Mesenteric fat pad (tissue), 1 donor: ENCODE data around the gene UPF1. TPM values are rescaled to one million over a fixed set of nuclear protein-coding genes. Genes with fewer than 3 reads are reported as not detected.
A peak's percentile ranks its signal among the peaks of the same experiment; 100 is the strongest.

Experiments used
- DNase-seq: peaks from one replicate; pipeline ENCODE4 v3.0.0-alpha.2; 2020; ENCODE audit warnings: low spot score
- long read RNA-seq: library from polyadenylated mRNA; unstranded; transcript quantifications from one replicate; pipeline ENCODE4 v2.0.0, GENCODE V29; 2020
- total RNA-seq: library from RNA; stranded (reverse); fragmentation: NEBNext Ultra II Directional; extraction: Animal tissue kit (Norgen Biotek cat#: 25700); gene quantifications from one replicate; pipeline ENCODE4 v1.2.1, GENCODE V29; 2021
- donor health status: DM: yes; HTN: yes; CAD: no.

The UPF1 gene
- 53.8 TPM for total RNA-seq
- long read RNA-seq, partial matches to known transcripts: 4 of 17 reads
- long read RNA-seq, other reads (novel, unspliced or antisense): 12 of 17 reads

DNA sequence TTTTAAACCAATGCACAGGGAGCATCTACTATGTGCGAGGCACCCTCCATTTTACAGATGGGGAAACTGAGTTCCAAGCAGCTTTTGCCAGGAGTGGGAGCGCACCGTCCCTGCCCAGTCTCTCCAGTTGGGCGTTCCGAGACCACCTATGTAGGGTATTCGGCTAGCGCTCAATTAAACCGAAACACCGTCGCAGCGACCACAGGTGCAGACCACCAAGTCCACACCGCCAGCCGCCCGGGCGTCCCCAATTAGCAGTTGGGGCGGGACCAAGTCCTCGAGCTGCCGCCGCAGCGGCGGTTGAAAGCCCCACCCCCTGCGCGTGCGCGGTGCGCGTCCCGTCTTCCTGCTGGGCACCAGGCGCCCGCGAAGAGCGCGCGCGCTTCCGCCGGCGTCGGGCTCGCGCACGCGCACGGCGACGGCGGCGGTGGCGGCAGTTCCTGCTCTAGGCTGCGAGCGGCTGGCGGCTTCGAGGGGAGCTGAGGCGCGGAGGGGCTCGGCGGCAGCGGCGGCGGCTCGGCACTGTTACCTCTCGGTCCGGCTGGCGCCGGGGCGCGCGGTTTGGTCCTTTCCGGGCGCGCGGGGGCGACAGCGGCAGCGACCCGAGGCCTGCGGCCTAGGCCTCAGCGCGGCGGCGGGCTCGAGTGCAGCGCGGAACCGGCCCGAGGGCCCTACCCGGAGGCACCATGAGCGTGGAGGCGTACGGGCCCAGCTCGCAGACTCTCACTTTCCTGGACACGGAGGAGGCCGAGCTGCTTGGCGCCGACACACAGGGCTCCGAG, at the start of gene UPF1:
Gene UPF1 (plus strand): TSS at position 436 of the 782 bp plus-strand sequence. CDS start 251 bp downstream, at position 687.
- peak; percentile 99 for DNase-seq

- no peak for DNase-seq
Observed at GRCh38 chr19:18782559-18783225, 49.1 kb upstream of the UPF1 start.

- no peak for DNase-seq
Observed at GRCh38 chr19:18783958-18784785, 47.6 kb upstream of the UPF1 start.

DNA sequence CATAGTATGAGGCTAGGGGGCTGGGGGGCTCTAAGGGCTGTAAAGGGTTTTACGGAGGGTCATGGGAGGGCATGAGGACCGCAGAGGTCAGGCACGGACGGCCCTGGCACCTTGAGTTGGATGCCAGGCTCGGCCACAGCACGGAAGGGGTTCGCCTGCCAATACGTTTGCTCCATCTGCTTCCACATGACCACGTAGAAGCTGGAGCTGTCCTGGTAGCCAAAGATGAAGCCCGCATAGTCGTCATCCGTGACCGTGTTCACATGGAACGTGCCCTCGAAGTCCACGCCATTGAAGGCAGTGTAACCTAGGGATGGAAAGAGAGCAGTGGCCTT, 47.0 kb upstream of the UPF1 start:
- DNase-seq: no peak

GRCh38 chr19:18785179-18786124, 46.3 kb upstream of the UPF1 start:
- no peak for DNase-seq

GRCh38 chr19:18788529-18789421, 43.0 kb upstream of the UPF1 start:
- DNase-seq: no peak

DNA sequence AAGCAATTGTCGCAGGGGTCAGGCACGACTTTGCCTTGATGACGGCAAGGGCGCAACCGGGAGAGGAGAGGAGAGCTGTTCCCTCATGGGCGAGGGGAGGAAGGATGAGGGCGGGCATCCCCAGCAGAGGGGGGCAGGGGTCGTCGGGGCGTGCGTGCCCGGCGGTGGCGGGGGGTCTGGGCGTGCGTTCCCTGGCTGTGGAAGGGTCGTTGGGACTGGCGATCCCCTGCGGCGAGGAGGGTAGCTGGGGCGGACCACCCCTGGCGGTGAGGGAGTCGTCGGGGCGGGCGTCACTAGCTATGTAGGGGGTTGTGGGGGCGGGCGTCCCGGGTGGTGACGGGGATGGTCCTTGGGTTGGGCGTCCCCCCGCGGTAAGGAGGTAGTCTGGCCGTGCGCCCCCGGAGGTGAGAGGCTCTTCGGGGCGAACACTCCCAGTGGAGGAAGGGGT, 42.3 kb upstream of the UPF1 start:
- DNase-seq: no peak

GRCh38 chr19:18789883-18790565, 41.7 kb upstream of the UPF1 start:
- DNase-seq: no peak

DNA sequence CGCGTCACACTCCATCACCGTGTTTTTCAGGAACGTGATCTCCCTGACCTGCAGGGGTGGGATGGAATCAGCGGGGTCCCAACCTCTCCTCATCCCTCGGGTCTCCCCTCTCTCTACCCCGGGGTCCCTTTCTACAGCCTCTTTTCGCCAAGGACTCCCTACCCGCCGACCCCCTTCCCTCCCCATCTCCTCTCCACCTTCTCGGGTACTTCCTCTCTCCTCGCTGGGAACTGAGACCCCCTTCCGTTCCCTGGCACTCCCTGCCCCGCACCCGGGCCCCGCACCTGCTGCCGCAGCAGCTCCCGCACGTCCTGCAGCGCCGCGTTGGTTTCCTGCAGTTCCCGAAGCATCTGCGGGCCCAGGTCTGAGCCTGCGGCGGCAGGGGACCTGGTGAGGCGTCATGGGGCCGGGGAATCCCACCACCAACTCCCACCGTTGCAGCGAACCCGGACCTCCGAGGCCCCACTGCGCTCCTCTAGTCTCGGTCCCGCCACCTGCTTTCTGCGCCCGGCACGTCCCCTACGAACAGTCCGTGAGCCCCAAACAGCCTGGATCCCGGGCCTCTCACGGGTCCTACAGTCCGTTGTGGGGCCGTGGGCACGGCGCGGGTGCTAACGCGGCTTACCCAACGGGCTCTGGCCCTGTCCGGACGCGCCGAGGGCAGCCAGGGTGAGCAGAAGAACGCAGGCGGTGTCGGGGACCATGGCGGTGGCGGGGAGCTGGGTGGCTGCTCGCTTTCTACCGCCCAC, 41.0 kb upstream of the UPF1 start, which contains the start of gene COMP:
Gene COMP (minus strand): TSS at position 740 of the 749 bp plus-strand sequence. CDS start 36 bp downstream, at position 704.
- no peak for DNase-seq

DNA sequence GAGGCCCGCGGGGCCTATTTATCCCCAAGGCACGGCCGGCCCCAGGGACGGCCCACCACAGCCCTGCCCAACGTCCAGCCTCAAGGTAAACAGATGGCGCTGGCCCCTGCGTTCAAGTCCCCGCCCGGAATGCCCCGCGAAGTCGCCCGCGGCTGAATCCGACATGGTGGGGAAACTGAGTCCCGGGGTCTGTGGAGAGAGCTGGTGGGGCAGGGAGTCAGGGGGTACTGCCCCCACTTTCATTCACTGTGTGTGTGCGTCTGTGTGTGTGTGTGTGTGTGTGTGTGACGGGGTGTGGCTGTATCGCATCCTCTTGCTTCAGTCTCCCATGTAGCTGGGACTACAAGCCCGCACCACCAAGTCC, 40.5 kb upstream of the UPF1 start:
- DNase-seq: no peak

- no peak for DNase-seq
Observed at GRCh38 chr19:18792661-18793060, 39.1 kb upstream of the UPF1 start.

- no peak for DNase-seq
Observed at GRCh38 chr19:18793144-18794028, 38.4 kb upstream of the UPF1 start.

DNA sequence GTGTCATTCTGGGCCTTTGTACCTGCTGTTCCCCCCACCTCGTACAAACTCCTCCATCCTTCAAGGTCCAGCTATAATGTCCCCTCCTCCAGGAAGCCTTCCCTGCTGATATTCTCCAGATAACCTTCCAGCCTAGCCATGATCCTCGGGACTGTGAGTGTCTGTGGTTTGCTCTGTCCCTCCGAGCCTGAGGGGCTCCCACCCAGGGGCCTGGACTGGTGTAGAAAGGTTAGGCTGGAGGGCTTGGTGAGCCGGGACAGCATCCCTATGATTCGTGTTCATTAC, 37.8 kb upstream of the UPF1 start:
- DNase-seq: no peak

DNA sequence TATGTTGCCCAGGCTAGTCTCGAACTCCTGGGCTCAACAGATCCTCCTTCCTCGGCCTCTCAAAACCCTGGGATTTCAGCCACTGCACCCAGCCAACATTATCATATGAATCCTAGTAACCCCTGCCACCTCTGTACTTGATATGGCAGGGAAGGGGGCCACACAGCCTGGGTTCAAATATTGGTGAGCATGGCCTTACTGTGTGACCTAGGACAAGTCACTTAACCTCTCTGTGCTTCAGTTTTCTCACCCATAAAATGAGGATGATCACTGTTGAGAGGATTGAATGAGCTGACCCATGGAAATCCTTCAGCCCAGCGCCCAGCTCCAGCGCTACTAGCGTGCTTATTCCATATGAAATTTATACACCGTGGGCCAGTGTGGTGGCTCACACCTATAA, 37.1 kb upstream of the UPF1 start:
- no peak for DNase-seq

DNA sequence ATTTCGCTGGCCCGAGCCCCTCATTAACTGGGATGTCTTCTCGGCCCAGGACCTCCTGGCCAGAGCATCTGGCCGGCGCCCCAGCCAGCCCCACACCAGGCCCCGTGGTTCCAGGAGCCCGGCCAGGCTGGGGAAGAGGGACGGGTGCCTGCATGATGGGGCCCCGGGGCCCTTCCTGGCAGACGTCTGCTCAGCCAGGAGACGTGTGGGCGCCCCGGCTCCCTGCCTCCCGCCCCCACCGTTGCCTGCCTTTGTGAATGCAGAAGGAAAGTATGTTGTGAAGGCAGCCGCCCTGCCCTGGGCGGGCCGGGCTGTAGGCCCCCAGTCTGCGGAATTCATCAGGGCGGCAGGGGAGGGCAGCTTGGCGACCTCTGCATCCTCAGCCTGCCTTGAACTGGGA, 36.2 kb upstream of the UPF1 start:
- DNase-seq: no peak

DNA sequence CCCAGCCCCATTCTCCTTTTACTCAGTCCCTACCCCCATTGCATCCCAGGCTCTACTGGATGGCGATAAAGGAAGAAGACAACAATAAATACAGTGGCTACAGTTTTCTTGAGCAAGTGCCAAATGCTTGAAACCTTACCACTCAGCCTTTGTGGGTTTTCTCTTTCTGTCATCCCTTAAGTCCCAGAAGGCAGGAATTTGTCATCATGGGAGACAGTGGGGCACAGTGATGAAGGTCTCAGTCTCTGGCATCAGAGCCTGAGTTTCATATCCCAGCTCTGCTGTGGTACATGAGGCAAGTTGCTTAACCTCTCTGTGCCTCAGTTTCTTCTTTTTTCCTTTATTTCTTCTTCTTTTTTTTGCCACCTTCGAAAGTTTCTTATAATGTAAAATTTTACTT, 35.5 kb upstream of the UPF1 start:
- no peak for DNase-seq
